Tibial artery (tissue), 4 donors: ENCODE data around the gene BAZ2B.

Experiments
- DNase-seq, 2 donors: peaks; one replicate each; pipeline ENCODE4 v3.0.0-alpha.2; 2019
- H3K27ac ChIP-seq, 2 donors: fragments of 200-600 bp; sonication (generic) in 1 of 2; 1 replicate in 1 of 2; 2 replicates in 1 of 2; pipeline ENCODE4 v1.5.1; 2018 to 2019; ENCODE audit warnings: mild to moderate bottlenecking in 1 of 2
- H3K27me3 ChIP-seq, 2 donors: fragments of 200-600 bp; sonication (generic) in 1 of 2; one replicate each; pipeline versions ENCODE4 v1.5.1 to v1.6.0; 2016 to 2019
- H3K36me3 ChIP-seq, 3 donors: fragments of 200-600 bp; sonication (generic) in 2 of 3; one replicate each; pipeline ENCODE4 v1.5.1; 2016 to 2019; ENCODE audit warnings: mild to moderate bottlenecking in 2 of 3
- H3K4me1 ChIP-seq, 4 donors: fragments of 200-600 bp; sonication (generic) in 2 of 4; 1 replicate in 3 of 4; 2 replicates in 1 of 4; pipeline ENCODE4 v1.5.1; 2016 to 2019
- H3K4me3 ChIP-seq, 2 donors: fragments of 200-600 bp; sonication (generic) in 1 of 2; 1 replicate in 1 of 2; 2 replicates in 1 of 2; pipeline ENCODE4 v1.5.1; 2018 to 2019; ENCODE audit warnings: mild to moderate bottlenecking in 2 of 2
- H3K9me3 ChIP-seq, 3 donors: fragments of 200-600 bp; sonication (generic) in 1 of 3; one replicate each; pipeline ENCODE4 v1.5.1; 2016 to 2019
- intact Hi-C: fragments of 100-400 bp; cut with DNase I; formaldehyde crosslinking; loops from one replicate; pipeline ENCODE4 v1.15.0; 2023; ENCODE audit warnings: low total_unique reads
- TF ChIP-seq, protein P1 (sequence below), 2 experiments: fragments of 200-600 bp in 1 of 2; fragments of 450-650 bp in 1 of 2; IDR thresholded peaks; one replicate each; pipeline ENCODE4 v1.5.1; 2017 to 2019; ENCODE audit warnings: antibody characterized with exemption in 2 of 2, mild to moderate bottlenecking in 1 of 2, moderate library complexity in 1 of 2

BAZ2B gene, protein sequence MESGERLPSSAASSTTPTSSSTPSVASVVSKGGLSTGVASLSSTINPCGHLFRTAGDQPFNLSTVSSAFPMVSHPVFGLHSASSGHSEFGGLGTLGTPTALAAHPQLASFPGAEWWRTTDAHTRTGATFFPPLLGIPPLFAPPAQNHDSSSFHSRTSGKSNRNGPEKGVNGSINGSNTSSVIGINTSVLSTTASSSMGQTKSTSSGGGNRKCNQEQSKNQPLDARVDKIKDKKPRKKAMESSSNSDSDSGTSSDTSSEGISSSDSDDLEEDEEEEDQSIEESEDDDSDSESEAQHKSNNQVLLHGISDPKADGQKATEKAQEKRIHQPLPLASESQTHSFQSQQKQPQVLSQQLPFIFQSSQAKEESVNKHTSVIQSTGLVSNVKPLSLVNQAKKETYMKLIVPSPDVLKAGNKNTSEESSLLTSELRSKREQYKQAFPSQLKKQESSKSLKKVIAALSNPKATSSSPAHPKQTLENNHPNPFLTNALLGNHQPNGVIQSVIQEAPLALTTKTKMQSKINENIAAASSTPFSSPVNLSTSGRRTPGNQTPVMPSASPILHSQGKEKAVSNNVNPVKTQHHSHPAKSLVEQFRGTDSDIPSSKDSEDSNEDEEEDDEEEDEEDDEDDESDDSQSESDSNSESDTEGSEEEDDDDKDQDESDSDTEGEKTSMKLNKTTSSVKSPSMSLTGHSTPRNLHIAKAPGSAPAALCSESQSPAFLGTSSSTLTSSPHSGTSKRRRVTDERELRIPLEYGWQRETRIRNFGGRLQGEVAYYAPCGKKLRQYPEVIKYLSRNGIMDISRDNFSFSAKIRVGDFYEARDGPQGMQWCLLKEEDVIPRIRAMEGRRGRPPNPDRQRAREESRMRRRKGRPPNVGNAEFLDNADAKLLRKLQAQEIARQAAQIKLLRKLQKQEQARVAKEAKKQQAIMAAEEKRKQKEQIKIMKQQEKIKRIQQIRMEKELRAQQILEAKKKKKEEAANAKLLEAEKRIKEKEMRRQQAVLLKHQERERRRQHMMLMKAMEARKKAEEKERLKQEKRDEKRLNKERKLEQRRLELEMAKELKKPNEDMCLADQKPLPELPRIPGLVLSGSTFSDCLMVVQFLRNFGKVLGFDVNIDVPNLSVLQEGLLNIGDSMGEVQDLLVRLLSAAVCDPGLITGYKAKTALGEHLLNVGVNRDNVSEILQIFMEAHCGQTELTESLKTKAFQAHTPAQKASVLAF (N-terminal part only)

DNA sequence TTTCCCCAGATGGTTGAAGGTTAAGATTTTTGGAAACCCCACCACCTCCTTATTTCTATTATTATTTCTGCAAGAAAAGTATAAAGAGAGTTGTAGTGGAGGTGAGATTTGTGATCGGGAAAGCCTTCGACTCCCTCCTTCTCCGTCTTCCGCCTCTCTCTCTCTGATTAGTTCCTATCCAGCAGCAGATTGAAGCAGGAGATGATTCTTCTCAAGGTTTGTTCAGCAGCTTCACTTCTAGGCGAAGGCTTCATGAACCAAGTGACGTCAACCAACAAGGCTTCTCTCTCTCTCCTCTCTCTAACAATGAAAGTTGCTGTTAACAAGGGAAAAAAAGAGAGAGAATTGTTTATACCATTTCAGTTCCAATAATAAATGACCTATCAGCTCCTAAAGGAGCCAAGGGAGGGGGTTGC lies at the start of gene BAZ2B:
Gene BAZ2B (minus strand): TSS at position 263 of the 416 bp plus-strand sequence. CDS start 137,829 bp downstream, outside the sequence.
- no peaks in the 10 kb centered on the region for H3K9me3 ChIP-seq
- peak within 1 kb of the TSS; percentile 76 to 92 for H3K4me3 ChIP-seq
- peaks cover 0 to 40% (median 0%) of the 10 kb centered on the region in 4 donors for H3K4me1 ChIP-seq
- TF ChIP-seq, protein P1, sequence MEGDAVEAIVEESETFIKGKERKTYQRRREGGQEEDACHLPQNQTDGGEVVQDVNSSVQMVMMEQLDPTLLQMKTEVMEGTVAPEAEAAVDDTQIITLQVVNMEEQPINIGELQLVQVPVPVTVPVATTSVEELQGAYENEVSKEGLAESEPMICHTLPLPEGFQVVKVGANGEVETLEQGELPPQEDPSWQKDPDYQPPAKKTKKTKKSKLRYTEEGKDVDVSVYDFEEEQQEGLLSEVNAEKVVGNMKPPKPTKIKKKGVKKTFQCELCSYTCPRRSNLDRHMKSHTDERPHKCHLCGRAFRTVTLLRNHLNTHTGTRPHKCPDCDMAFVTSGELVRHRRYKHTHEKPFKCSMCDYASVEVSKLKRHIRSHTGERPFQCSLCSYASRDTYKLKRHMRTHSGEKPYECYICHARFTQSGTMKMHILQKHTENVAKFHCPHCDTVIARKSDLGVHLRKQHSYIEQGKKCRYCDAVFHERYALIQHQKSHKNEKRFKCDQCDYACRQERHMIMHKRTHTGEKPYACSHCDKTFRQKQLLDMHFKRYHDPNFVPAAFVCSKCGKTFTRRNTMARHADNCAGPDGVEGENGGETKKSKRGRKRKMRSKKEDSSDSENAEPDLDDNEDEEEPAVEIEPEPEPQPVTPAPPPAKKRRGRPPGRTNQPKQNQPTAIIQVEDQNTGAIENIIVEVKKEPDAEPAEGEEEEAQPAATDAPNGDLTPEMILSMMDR (IDR thresholded peaks at IDR 0.05), result no peak
- intact Hi-C loops, result loop anchor here (10.0 kb wide), 2 partner anchors 99 to 179 kb away; partner anchors contain the start of genes CD302 and MARCHF7
- peak within 1 kb of the TSS; percentile 97 to 100 for H3K27ac ChIP-seq
- H3K36me3 ChIP-seq, result no peaks in the 10 kb centered on the region
- no peak for DNase-seq
- no peaks in the 10 kb centered on the region for H3K27me3 ChIP-seq

DNA sequence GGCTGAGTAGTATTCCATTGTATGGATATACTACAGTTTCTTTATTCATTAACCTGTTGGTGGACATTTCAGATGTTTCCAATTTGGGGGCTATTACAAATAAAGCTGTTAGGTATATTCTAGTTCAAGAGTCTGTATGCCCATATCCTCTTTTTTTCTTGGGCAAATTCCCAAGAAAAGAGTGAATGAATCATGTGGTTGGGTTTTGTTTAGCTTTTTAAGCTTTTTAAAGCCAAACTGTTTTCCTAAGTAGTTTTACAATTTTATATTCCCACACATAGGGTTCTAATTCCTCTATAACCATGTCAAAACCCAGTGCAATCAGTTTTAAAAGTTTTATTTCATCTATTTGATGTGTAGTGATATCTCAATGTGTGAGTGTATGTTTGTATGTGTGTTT lies 44.9 kb upstream of the BAZ2B start:
- intact Hi-C loops, result no loop called here

DNA sequence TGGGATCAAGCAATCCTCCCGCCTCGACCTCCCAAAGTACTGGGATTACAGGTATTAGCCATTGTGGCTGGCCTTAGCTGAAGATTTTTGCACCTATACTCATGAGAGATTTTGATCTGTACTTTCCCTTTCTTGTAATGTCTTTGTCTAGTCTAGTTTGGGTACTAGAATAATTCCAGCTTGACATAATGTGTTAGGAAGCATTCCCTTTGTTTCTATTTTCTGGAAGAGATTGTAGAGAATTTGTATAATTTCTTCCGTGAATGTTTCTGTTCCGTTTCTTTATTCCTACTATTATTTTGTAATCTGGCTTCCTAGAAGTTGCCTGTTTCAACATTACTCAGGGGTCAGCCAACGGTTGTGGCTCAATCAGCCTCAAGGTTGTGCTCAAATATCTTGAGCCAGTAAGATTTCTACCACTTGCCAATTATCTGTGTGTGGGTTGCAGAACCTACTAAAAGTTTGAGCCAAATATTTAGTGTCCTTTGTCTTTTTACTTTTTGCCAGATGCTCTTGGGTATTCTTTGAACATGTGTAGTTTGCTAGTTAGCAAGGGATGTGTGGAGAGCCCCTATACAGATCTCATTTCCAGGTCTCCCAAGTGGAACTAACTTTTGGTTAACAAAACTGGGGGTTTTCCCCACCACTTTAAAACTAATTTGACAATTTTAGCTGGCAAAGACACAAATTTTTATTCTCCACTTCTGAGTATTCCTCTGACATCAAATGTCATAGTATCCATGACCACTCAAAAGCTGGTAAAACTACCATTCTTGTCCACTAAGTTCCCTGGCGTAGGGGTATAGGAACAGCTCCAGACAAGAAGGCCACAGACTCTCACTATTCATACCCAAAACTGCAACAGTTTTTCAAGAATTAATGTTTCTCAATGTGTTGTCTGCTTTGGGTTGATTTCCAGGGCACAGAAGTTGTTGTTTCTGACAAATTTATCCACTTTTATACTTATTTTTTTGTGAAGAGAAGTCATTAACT lies 42.8 kb upstream of the BAZ2B start:
- Histone ChIP-seq H3K9me3 (no peaks in the 10 kb centered on the region), H3K4me3 (no peak overlapping the region), H3K36me3 (no peaks in the 10 kb centered on the region), H3K27me3 (no peaks in the 10 kb centered on the region), H3K27ac (no peak overlapping the region), H3K4me1 (no peaks in the 10 kb centered on the region)
- intact Hi-C loops, result no loop called here
- TF ChIP-seq, protein P1 (IDR thresholded peaks at IDR 0.05), result no peak
- peak in 1 of 2 donors; percentile 70 for DNase-seq

More for the DNA sequence above, 44.9 kb upstream of the BAZ2B start:
- no peak overlapping the region for H3K4me3 ChIP-seq
- no peaks in the 10 kb centered on the region for H3K27me3 ChIP-seq
- no peak for DNase-seq
- H3K27ac ChIP-seq, result no peak overlapping the region
- no peaks in the 10 kb centered on the region for H3K36me3 ChIP-seq
- TF ChIP-seq, protein P1 (IDR thresholded peaks at IDR 0.05), result no peak
- no peaks in the 10 kb centered on the region for H3K9me3 ChIP-seq
- H3K4me1 ChIP-seq, result no peaks in the 10 kb centered on the region

DNA sequence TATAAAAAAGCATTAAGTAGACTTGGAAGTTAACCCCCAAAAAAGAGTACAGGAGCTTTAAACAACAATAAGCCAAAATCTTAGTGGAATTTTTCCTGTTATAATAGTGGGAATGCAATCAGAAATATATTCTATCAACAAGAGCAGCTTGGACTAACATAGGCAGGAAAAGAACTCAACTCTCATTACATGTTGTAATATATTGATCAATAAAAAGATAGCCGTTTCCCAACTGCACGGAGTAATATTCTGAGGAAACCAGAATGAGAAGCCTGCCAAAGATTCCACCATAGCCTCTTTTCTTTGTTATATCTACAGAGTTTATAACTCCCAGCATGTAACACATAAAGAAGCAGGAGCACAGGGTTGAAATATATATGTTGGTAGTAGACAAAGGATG lies 37.6 kb upstream of the BAZ2B start:
- H3K4me1 ChIP-seq, result no peaks in the 10 kb centered on the region
- TF ChIP-seq, protein P1 (IDR thresholded peaks at IDR 0.05), result no peak
- no peak overlapping the region for H3K4me3 ChIP-seq
- no peaks in the 10 kb centered on the region for H3K27me3 ChIP-seq
- intact Hi-C loops, result no loop called here
- H3K9me3 ChIP-seq, result no peaks in the 10 kb centered on the region
- H3K36me3 ChIP-seq, result no peaks in the 10 kb centered on the region
- no peak overlapping the region for H3K27ac ChIP-seq
- DNase-seq, result no peak
